Activated T-cell treated with anti-CD3 and anti-CD28 coated beads, Interleukin-2, amount 50 U/mL, for 4 hours (primary cell): Measurements from ENCODE around the gene HOGA1. TPM values are rescaled to one million over a fixed set of nuclear protein-coding genes. Genes with fewer than 3 reads are reported as not detected.

Source experiments
- ATAC-seq, 2 donors: fragments of 200-7000 bp; cut with Tn5 transposase; one replicate each; pipeline ENCODE4 v1.10.0; 2021
- DNase-seq: peaks from one replicate; pipeline ENCODE4 v3.0.0-alpha.2; 2020
- H3K27me3 Mint-ChIP-seq: one replicate; pipeline ENCODE4 v1.8.0; 2021; ENCODE audit warnings: low read depth, mixed read lengths
- H3K36me3 Mint-ChIP-seq: one replicate; pipeline ENCODE4 v1.8.0; 2022; ENCODE audit warnings: mixed read lengths; ENCODE audit not compliant: insufficient read depth
- H3K4me1 Mint-ChIP-seq: one replicate; pipeline ENCODE4 v1.8.0; 2021; ENCODE audit warnings: low read depth, mixed read lengths
- H3K4me3 Mint-ChIP-seq: one replicate; pipeline ENCODE4 v1.8.0; 2021; ENCODE audit warnings: mild to moderate bottlenecking, moderate library complexity, mixed read lengths
- H3K9me3 Mint-ChIP-seq: one replicate; pipeline ENCODE4 v1.8.0; 2021; ENCODE audit warnings: mixed read lengths
- total RNA-seq, 3 donors: library from RNA; stranded (reverse); gene quantifications; one replicate each; pipeline ENCODE4 v1.2.1, GENCODE V29; 2021

The HOGA1 gene
- total RNA-seq, 3 donors from 2014 or later = not detected

DNA sequence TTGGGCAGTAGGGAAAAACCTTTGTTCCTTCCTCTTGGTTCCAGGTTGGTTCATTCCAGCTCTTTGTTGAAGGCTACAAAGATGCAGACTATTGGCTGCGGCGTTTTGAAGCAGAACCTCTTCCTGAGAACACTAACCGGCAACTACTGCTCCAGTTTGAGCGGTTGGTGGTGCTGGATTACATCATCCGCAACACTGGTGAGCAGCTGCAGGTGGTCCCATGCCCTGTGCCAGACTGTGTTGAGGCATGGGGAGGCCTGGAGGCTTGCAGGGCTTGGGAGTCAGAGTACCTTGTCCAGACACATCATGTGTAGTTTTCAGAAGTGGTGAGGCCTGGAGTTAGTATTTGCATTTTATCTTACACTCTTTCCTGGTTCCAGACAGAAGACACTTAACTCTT is 72.6 kb downstream of the HOGA1 start:
- Mint-ChIP-seq H3K4me3 (no peak overlapping the region), H3K36me3 (peaks cover 38% of the 10 kb centered on the region), H3K4me1 (no peaks in the 10 kb centered on the region), H3K27me3 (no peaks in the 10 kb centered on the region), H3K9me3 (no peaks in the 10 kb centered on the region)
- ATAC-seq (no peak), DNase-seq (no peak)

DNA sequence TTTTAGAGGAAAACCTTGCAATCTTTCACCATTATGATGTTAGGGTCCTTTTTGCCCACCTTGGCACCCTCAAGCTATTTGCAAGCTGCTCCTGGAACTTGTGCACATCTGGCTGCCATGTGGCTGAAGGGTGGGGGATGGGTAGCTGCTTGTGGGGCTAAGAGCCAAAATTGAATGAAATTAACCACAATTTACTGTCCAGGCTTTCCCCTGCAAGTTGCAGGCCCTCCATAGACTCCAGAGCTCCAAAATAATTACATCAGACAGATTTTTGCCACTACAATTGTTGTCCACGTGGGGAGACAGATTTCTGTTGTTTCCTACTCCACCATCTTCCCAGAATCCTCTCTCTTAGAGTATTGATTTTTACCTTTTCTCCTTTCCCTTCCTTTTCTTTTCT is 75.4 kb downstream of the HOGA1 start:
- H3K27me3 Mint-ChIP-seq = no peaks in the 10 kb centered on the region
- H3K36me3 Mint-ChIP-seq = peaks cover 40% of the 10 kb centered on the region

More for the DNA sequence above, 75.4 kb downstream of the HOGA1 start:
- Mint-ChIP-seq H3K4me3 (no peak overlapping the region), H3K9me3 (no peaks in the 10 kb centered on the region), H3K4me1 (no peaks in the 10 kb centered on the region)
- DNase-seq (no peak), ATAC-seq (no peak)

Other genes starting within 250 kb of the HOGA1 start
- 10 to 100 TPM in 2 of 3 donors, 1 to 10 TPM in 1; 9.9 to 11.7 (median 11.4) TPM for gene FRAT2, start 249.7 kb upstream of the HOGA1 start, total RNA-seq
- 100 to 1,000 TPM; 218 to 222 (median 218) TPM for gene RRP12, start 183.0 kb upstream of the HOGA1 start, total RNA-seq
- gene PGAM1, start 158.2 kb upstream of the HOGA1 start, total RNA-seq = 1,000 to 10,000 TPM; 1,128 to 1,173 (median 1,167) TPM
- gene EXOSC1, start 138.4 kb upstream of the HOGA1 start, total RNA-seq = 10 to 100 TPM; 60.3 to 72.2 (median 71.9) TPM
- 10 to 100 TPM; 54.3 to 62.9 (median 59.6) TPM for gene ZDHHC16, start 138.2 kb upstream of the HOGA1 start, total RNA-seq
- gene MMS19, start 86.0 kb upstream of the HOGA1 start, total RNA-seq = 10 to 100 TPM; 77.3 to 87.5 (median 83.4) TPM
- 1 to 10 TPM; 2.0 to 3.0 (median 2.8) TPM for gene UBTD1, start 85.5 kb upstream of the HOGA1 start, total RNA-seq
- gene ANKRD2, start 11.6 kb upstream of the HOGA1 start, total RNA-seq = not detected
- gene C10orf62, start 5.3 kb downstream of the HOGA1 start, total RNA-seq = not detected
- 1 to 10 TPM; 2.1 to 4.5 (median 2.2) TPM for gene MORN4, start 49.1 kb downstream of the HOGA1 start, total RNA-seq
- gene PI4K2A, start 56.3 kb downstream of the HOGA1 start, total RNA-seq = 10 to 100 TPM; 12.9 to 16.9 (median 15.7) TPM
- gene AVPI1, start 102.9 kb downstream of the HOGA1 start, total RNA-seq = 1 to 10 TPM; 1.6 to 2.5 (median 1.8) TPM
- 1 to 10 TPM; 1.6 to 2.5 (median 1.7) TPM for gene MARVELD1, start 129.3 kb downstream of the HOGA1 start, total RNA-seq
- gene ZFYVE27, start 152.7 kb downstream of the HOGA1 start, total RNA-seq = 10 to 100 TPM; 27.1 to 27.6 (median 27.1) TPM
- gene SFRP5, start 187.6 kb downstream of the HOGA1 start, total RNA-seq = under 1 TPM in 2 of 3 donors, not detected in 1; 0.13 to 0.28 TPM